K562 (cell line): ENCODE measurements around the gene F12. TPM values are rescaled to one million over a fixed set of nuclear protein-coding genes. Genes with fewer than 3 reads are reported as not detected.

Experiments
- HDAC2 ChIP-seq: fragments of 450-650 bp; IDR thresholded peaks from 2 replicates; pipeline ENCODE4 v1.6.1; 2016; ENCODE audit warnings: mild to moderate bottlenecking
- HDAC6 ChIP-seq: IDR thresholded peaks from 2 replicates; pipeline ENCODE4 v1.6.1; 2012; ENCODE audit warnings: low read depth, mild to moderate bottlenecking, control low read depth, inconsistent platforms, low read length, moderate library complexity
- HDGF ChIP-seq: fragments of 450-650 bp; IDR thresholded peaks from 2 replicates; pipeline ENCODE4 v1.6.1; 2016
- MAX ChIP-seq: sonication (generic); formaldehyde crosslinking; IDR thresholded peaks from 2 replicates; pipeline ENCODE4 v1.9.0; 2022; ENCODE audit warnings: mild to moderate bottlenecking, missing genetic modification reagents
- SMC3 ChIP-seq: conservative IDR thresholded peaks from 2 replicates; pipeline ENCODE4 v1.6.1; 2011; ENCODE audit warnings: low read depth, low read length, improper control_type of control experiment; ENCODE audit not compliant: insufficient read depth
- ZNF518B ChIP-seq: fragments of 250-450 bp; sonication (Bioruptor Pico); IDR thresholded peaks from 2 replicates; pipeline ENCODE4 v1.5.0; 2021; ENCODE audit warnings: mild to moderate bottlenecking, moderate library complexity
- polyA plus RNA-seq, 8 experiments: library from polyadenylated mRNA; depleted of rRNA in 4 of 8; stranded (reverse) in 5 of 8; unstranded in 3 of 8; fragments of >200 nt; fragmentation: Nextera tagmentation in 2 of 8; fragmentation: Illumina TruSeq in 1 of 8; extraction: Ambion mirVana in 2 of 8; extraction: Trizol in 1 of 8; gene quantifications; 2 replicates each; pipeline versions ENCODE4 v1.2.1 to v1.2.3, GENCODE V29; 2011 to 2014; ENCODE audit warnings: inconsistent platforms in 1 of 8, missing spikeins in 1 of 8
- total RNA-seq, 7 experiments: library from RNA; depleted of rRNA in 6 of 7; stranded (reverse); fragments of >200 nt in 6 of 7; fragmentation: Illumina TruSeq in 2 of 7; extraction: Trizol in 2 of 7; gene quantifications; 2 replicates each; pipeline versions ENCODE4 v1.2.1 to v1.2.3, GENCODE V29; 2011 to 2021; ENCODE audit warnings: low replicate concordance in 1 of 7

Gene F12
- total and polyA plus RNA-seq, 9 of the 15 experiments (the other 6 are each of a cell fraction or from before 2014, with no cell fraction given): 0.59 to 18.3 (median 3.6) TPM

DNA sequence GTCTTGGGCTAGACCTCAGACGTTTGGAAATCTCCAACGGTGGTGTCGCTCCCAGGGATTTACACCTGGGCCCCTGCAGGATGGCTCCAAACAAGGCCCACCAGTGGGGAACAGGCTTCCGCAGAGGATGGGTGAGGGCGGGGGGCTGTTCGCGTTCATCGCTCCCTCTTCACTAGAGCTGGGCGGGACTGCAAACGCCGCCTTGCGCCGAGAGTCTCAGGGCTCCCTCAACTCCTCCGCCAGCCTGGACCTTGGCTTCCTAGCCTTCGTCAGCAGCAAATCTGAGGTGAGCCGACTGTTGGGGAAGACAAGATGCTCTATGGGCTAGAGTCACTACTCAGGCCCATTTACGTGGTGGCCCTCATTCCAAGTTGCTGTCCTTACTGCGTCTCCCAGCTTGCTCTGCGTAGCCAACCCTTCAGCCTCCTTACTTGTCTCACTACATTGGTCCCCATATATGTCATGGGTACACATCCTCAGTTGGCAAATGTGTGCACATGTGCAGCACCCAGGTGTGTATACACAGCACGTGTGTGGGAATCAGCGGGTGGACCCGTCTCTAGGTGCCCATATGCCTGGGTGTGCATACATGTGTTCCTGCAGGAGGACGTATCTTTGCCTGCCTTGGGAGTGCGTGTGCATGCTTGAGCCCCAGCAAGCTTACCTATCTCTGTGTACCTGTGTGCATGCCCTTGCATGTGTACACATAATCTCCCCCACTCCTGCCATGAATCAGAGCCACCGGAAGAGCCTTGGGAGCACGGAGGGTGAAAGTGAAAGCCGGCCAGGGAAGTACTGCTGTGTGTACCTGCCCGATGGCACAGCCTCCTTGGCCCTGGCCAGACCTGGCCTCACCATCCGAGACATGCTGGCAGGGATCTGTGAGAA is 41.1 kb downstream of the F12 start (continued):
- TF ChIP-seq ZNF518B (CRISPR knock-in tag): no peak
- TF ChIP-seq HDAC2: 0 out of 2 replicates have a peak, but pooled peaks have one; percentile 2
- TF ChIP-seq MAX (CRISPR knock-in tag): peak; percentile 81
- no peak for TF ChIP-seq HDAC6
- TF ChIP-seq SMC3: 0 out of 2 replicates have a peak, but pooled peaks have one; percentile 16
- TF ChIP-seq HDGF: peak; percentile 25; the same call in 1 of the 2 replicates
